Upper lobe of left lung (tissue), 4 donors: ENCODE measurements around the gene MAU2.

Experiments
- CTCF ChIP-seq, 6 experiments: fragments of 450-650 bp in 4 of 6; fragments of 200-600 bp in 2 of 6; sonication (generic) in 2 of 6; IDR thresholded peaks; one replicate each; pipeline ENCODE4 v1.5.1; 2016 to 2019; ENCODE audit warnings: antibody characterized with exemption in 6 of 6
- EP300 ChIP-seq, 4 donors: sonication (generic); formaldehyde crosslinking; IDR thresholded peaks; one replicate each; pipeline ENCODE4 v1.5.1; 2017; ENCODE audit warnings: antibody characterized with exemption in 4 of 4, control low read depth in 2 of 4
- POLR2A ChIP-seq, 4 donors: fragments of 450-650 bp; IDR thresholded peaks; one replicate each; pipeline ENCODE4 v1.5.1; 2016 to 2017; ENCODE audit warnings: antibody characterized with exemption in 4 of 4, mild to moderate bottlenecking in 2 of 4
- POLR2AphosphoS5 ChIP-seq, 2 donors: sonication (generic); formaldehyde crosslinking; IDR thresholded peaks; one replicate each; pipeline ENCODE4 v1.5.1; 2017; ENCODE audit warnings: antibody characterized with exemption in 2 of 2

DNA sequence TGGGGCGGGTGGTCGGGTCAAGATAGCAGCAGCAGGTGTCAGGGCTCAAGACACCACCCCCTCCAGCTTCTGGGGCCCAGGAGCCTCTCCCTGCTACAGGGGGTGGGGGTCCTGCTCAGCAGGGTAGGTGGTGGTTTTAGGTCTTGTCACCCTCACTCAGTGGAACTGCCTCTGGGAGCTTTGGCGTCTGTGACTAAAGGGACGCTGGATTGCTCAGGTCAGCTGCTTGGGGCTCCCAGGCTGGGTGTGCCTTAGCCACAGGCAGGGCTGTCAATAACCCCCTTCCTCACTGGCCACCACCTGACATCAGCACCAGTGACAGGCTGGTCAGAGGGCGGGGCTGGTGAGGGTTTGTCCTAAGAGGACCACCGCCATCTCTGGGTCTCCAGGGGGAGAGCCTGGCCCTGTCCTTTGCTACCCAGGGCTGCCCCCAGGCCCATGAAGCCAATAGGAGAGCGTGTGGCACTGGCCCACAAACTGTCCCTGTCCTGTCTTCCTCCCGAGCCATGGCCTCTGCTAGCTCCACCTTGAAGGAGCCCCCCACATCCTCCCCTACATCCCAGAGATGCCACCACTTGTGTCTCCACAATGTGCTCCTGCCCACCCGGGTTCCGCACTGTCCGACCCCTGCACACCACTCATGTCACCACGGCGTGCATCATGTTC, 36.4 kb downstream of the MAU2 start:
- TF ChIP-seq POLR2A (IDR thresholded peaks at IDR 0.05): no peak
- no peak for TF ChIP-seq CTCF (IDR thresholded peaks at IDR 0.05)
- no peak for TF ChIP-seq EP300 (IDR thresholded peaks at IDR 0.05)
- no peak for TF ChIP-seq POLR2AphosphoS5 (IDR thresholded peaks at IDR 0.05)
